ENCODE data around the gene P4HB. TPM values are rescaled to one million over a fixed set of nuclear protein-coding genes. Genes with fewer than 3 reads are reported as not detected.

Gene P4HB
- total and polyA plus RNA-seq, 2 experiments from 2014 or later: 206 to 620 TPM

- TF ChIP-seq, protein P1, sequence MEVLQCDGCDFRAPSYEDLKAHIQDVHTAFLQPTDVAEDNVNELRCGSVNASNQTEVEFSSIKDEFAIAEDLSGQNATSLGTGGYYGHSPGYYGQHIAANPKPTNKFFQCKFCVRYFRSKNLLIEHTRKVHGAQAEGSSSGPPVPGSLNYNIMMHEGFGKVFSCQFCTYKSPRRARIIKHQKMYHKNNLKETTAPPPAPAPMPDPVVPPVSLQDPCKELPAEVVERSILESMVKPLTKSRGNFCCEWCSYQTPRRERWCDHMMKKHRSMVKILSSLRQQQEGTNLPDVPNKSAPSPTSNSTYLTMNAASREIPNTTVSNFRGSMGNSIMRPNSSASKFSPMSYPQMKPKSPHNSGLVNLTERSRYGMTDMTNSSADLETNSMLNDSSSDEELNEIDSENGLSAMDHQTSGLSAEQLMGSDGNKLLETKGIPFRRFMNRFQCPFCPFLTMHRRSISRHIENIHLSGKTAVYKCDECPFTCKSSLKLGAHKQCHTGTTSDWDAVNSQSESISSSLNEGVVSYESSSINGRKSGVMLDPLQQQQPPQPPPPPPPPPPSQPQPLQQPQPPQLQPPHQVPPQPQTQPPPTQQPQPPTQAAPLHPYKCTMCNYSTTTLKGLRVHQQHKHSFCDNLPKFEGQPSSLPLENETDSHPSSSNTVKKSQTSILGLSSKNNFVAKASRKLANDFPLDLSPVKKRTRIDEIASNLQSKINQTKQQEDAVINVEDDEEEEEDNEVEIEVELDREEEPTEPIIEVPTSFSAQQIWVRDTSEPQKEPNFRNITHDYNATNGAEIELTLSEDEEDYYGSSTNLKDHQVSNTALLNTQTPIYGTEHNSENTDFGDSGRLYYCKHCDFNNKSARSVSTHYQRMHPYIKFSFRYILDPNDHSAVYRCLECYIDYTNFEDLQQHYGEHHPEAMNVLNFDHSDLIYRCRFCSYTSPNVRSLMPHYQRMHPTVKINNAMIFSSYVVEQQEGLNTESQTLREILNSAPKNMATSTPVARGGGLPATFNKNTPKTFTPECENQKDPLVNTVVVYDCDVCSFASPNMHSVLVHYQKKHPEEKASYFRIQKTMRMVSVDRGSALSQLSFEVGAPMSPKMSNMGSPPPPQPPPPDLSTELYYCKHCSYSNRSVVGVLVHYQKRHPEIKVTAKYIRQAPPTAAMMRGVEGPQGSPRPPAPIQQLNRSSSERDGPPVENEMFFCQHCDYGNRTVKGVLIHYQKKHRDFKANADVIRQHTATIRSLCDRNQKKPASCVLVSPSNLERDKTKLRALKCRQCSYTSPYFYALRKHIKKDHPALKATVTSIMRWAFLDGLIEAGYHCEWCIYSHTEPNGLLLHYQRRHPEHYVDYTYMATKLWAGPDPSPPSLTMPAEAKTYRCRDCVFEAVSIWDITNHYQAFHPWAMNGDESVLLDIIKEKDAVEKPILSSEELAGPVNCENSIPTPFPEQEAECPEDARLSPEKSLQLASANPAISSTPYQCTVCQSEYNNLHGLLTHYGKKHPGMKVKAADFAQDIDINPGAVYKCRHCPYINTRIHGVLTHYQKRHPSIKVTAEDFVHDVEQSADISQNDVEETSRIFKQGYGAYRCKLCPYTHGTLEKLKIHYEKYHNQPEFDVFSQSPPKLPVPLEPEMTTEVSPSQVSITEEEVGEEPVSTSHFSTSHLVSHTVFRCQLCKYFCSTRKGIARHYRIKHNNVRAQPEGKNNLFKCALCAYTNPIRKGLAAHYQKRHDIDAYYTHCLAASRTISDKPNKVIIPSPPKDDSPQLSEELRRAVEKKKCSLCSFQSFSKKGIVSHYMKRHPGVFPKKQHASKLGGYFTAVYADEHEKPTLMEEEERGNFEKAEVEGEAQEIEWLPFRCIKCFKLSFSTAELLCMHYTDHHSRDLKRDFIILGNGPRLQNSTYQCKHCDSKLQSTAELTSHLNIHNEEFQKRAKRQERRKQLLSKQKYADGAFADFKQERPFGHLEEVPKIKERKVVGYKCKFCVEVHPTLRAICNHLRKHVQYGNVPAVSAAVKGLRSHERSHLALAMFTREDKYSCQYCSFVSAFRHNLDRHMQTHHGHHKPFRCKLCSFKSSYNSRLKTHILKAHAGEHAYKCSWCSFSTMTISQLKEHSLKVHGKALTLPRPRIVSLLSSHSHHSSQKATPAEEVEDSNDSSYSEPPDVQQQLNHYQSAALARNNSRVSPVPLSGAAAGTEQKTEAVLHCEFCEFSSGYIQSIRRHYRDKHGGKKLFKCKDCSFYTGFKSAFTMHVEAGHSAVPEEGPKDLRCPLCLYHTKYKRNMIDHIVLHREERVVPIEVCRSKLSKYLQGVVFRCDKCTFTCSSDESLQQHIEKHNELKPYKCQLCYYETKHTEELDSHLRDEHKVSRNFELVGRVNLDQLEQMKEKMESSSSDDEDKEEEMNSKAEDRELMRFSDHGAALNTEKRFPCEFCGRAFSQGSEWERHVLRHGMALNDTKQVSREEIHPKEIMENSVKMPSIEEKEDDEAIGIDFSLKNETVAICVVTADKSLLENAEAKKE (CRISPR knock-in tag; IDR thresholded peaks at IDR 0.05): no peak
- no peak for TF ChIP-seq NANOG (IDR thresholded peaks at IDR 0.05; ENCODE audit: borderline replicate concordance)
- no peak for TF ChIP-seq EZH2phosphoT487 (IDR thresholded peaks at IDR 0.05; ENCODE audit: unreplicated experiment)
- TF ChIP-seq ZNF114 (CRISPR knock-in tag; IDR thresholded peaks at IDR 0.05): no peak
- no peak for TF ChIP-seq ETS1 (IDR thresholded peaks at IDR 0.05)
- no peak for TF ChIP-seq REST (IDR thresholded peaks at IDR 0.05; ENCODE audit: unreplicated experiment)
Measured at GRCh38 chr17:81838753-81839255, 21.5 kb downstream of the P4HB start (continued).

Data from GM23338 (cell line).